Natural killer cell (primary cell): ENCODE data around the gene GLCCI1. TPM values are rescaled to one million over a fixed set of nuclear protein-coding genes. Genes with fewer than 3 reads are reported as not detected.

Experiments used
- ATAC-seq, 3 donors: fragments of 150-1000 bp in 2 of 3; fragments of 200-7000 bp in 1 of 3; cut with Tn5 transposase; 1 replicate in 1 of 3; 2 replicates in 2 of 3; pipeline ENCODE4 v1.10.0; 2021; ENCODE audit warnings: mild to moderate bottlenecking in 2 of 3, moderate library complexity in 2 of 3
- DNase-seq, 2 donors: peaks; one replicate each; pipeline versions ENCODE4 v3.0.0 to v3.0.0-alpha.2; 2013 to 2021; ENCODE audit warnings: mixed read lengths in 1 of 2
- H3K27ac ChIP-seq: one replicate; pipeline ENCODE4 v1.5.1; 2013; ENCODE audit warnings: mild to moderate bottlenecking, low read length
- H3K27me3 ChIP-seq: one replicate; pipeline ENCODE4 v1.6.1; 2013; ENCODE audit warnings: low read length; ENCODE audit not compliant: control insufficient read depth, insufficient read depth
- H3K36me3 ChIP-seq: one replicate; pipeline ENCODE4 v1.6.1; 2013; ENCODE audit warnings: low read length; ENCODE audit not compliant: control insufficient read depth, insufficient read depth
- H3K4me1 ChIP-seq: one replicate; pipeline ENCODE4 v1.6.1; 2013; ENCODE audit warnings: low read length; ENCODE audit not compliant: control insufficient read depth, insufficient read depth
- H3K4me3 ChIP-seq: one replicate; pipeline ENCODE4 v1.5.1; 2013; ENCODE audit warnings: low read length
- H3K9me3 ChIP-seq: one replicate; pipeline ENCODE4 v1.6.1; 2013; ENCODE audit warnings: low read length; ENCODE audit not compliant: control insufficient read depth, insufficient read depth
- H3K27ac Mint-ChIP-seq, 2 donors: one replicate each; pipeline ENCODE4 v1.8.0; 2022; ENCODE audit warnings: mild to moderate bottlenecking in 2 of 2, mixed read lengths in 2 of 2, moderate library complexity in 1 of 2
- H3K27me3 Mint-ChIP-seq, 2 donors: one replicate each; pipeline ENCODE4 v1.8.0; 2022; ENCODE audit warnings: low read depth in 2 of 2, mixed read lengths in 2 of 2
- H3K36me3 Mint-ChIP-seq: one replicate; pipeline ENCODE4 v1.8.0; 2022; ENCODE audit warnings: mixed read lengths
- H3K4me1 Mint-ChIP-seq, 2 donors: one replicate each; pipeline ENCODE4 v1.8.0; 2022; ENCODE audit warnings: mixed read lengths in 2 of 2
- H3K4me3 Mint-ChIP-seq: one replicate; pipeline ENCODE4 v1.8.0; 2022; ENCODE audit warnings: mild to moderate bottlenecking, moderate library complexity, mixed read lengths
- H3K9me3 Mint-ChIP-seq, 2 donors: one replicate each; pipeline ENCODE4 v1.8.0; 2022; ENCODE audit warnings: mixed read lengths in 2 of 2
- CTCF ChIP-seq: fragments of 200-600 bp; IDR thresholded peaks from one replicate; pipeline ENCODE4 v1.8.0; 2022; ENCODE audit warnings: antibody characterized with exemption
- WGBS: methylation state at CpG from one replicate; pipeline ENCODE4 v1.1.7; 2013; ENCODE audit warnings: missing lambda C conversion rate; ENCODE audit not compliant: insufficient coverage; 5-methylcytosine and 5-hydroxymethylcytosine counted together
- intact Hi-C: fragments of 100-400 bp; cut with micrococcal nuclease; formaldehyde crosslinking; loops from one replicate; pipeline ENCODE4 v1.14.2; 2022
- total RNA-seq, 4 donors: library from RNA; stranded (reverse); fragments of 120-200 nt in 1 of 4; gene quantifications; one replicate each; pipeline versions ENCODE4 v1.2.3 to v1.2.4, GENCODE V29; 2013 to 2022

The GLCCI1 gene
- total RNA-seq, 3 donors from 2014 or later (not counting 1 experiment from before 2014, with no cell fraction given), result 70.5 to 132 (median 79.6) TPM

- Mint-ChIP-seq H3K27ac (no peak overlapping the region), H3K36me3 (no peaks in the 10 kb centered on the region), H3K4me3 (no peak overlapping the region), H3K4me1 (peaks cover 5 to 15% of the 10 kb centered on the region in 2 donors), H3K9me3 (no peaks in the 10 kb centered on the region), H3K27me3 (no peaks in the 10 kb centered on the region)
- H3K4me1 ChIP-seq, result peaks cover 2% of the 10 kb centered on the region
- H3K36me3 ChIP-seq, result no peaks in the 10 kb centered on the region
- WGBS, result no CpG with 5 or more reads among the region's 3 CpGs
- no peaks in the 10 kb centered on the region for H3K27me3 ChIP-seq
- TF ChIP-seq CTCF, result no peak
- no peak for DNase-seq
- no peak overlapping the region for H3K4me3 ChIP-seq
- intact Hi-C loops, result loop anchor here (5.0 kb wide), 1 partner anchor 71 kb away; no protein-coding TSS in a partner anchor
- H3K9me3 ChIP-seq, result no peaks in the 10 kb centered on the region
- H3K27ac ChIP-seq, result no peak overlapping the region
- no peak for ATAC-seq
Measured at GRCh38 chr7:7966141-7966734, 2.4 kb upstream of the GLCCI1 start.

- no peaks in the 10 kb centered on the region for H3K27me3 Mint-ChIP-seq
- peaks cover 10 to 19% of the 10 kb centered on the region in 2 donors for H3K4me1 Mint-ChIP-seq
- Histone ChIP-seq H3K9me3 (no peaks in the 10 kb centered on the region), H3K4me1 (peaks cover 6% of the 10 kb centered on the region), H3K36me3 (no peaks in the 10 kb centered on the region), H3K4me3 (peak overlapping the region; percentile 93), H3K27me3 (no peaks in the 10 kb centered on the region), H3K27ac (peak overlapping the region; percentile 88)
- H3K4me3 Mint-ChIP-seq, result peak overlapping the region; percentile 97
- peak overlapping the region in 1 of 2 donors; percentile 96 for H3K27ac Mint-ChIP-seq
- 1% methylated on average over 11 of the region's 14 CpGs for WGBS
- H3K36me3 Mint-ChIP-seq, result no peaks in the 10 kb centered on the region
- intact Hi-C loops, result loop anchor here (1.0 to 5.0 kb wide), 3 partner anchors 24 to 161 kb away; no protein-coding TSS in a partner anchor
- ATAC-seq, result no peak
- TF ChIP-seq CTCF, result no peak
- H3K9me3 Mint-ChIP-seq, result no peaks in the 10 kb centered on the region
- DNase-seq, result no peak
Measured at GRCh38 chr7:7967886-7968543, 581 bp upstream of the GLCCI1 start.

GRCh38 chr7:7969306-7970236 lies 975 bp downstream of the GLCCI1 start:
- ATAC-seq, result peak in 1 of 3 donors; percentile 1
- no peak for TF ChIP-seq CTCF
- Histone ChIP-seq H3K27ac (peak overlapping the region; percentile 88), H3K4me3 (peak overlapping the region; percentile 93), H3K36me3 (no peaks in the 10 kb centered on the region), H3K27me3 (no peaks in the 10 kb centered on the region), H3K9me3 (no peaks in the 10 kb centered on the region), H3K4me1 (peaks cover 6% of the 10 kb centered on the region)
- peaks cover 14 to 30% of the 10 kb centered on the region in 2 donors for H3K4me1 Mint-ChIP-seq
- peak overlapping the region in 1 of 2 donors; percentile 96 for H3K27ac Mint-ChIP-seq
- H3K27me3 Mint-ChIP-seq, result no peaks in the 10 kb centered on the region
- no peaks in the 10 kb centered on the region for H3K36me3 Mint-ChIP-seq
- peak; percentile 48 to 71 for DNase-seq
- H3K9me3 Mint-ChIP-seq, result no peaks in the 10 kb centered on the region
- intact Hi-C loops, result loop anchor here (2.0 to 5.0 kb wide), 5 partner anchors 19 to 327 kb away; partner anchors contain the start of gene UMAD1
- WGBS, result under 1% methylated on average over 98 of the region's 98 CpGs
- peak overlapping the region; percentile 85 for H3K4me3 Mint-ChIP-seq
